ENCODE results near the gene LYPLAL1. TPM values are rescaled to one million over a fixed set of nuclear protein-coding genes. Genes with fewer than 3 reads are reported as not detected.

LYPLAL1 gene
- total and polyA plus RNA-seq, 2 of the 8 experiments (the other 6 are each of a cell fraction or from before 2014, with no cell fraction given), result 6.3 to 23.8 TPM

DNA sequence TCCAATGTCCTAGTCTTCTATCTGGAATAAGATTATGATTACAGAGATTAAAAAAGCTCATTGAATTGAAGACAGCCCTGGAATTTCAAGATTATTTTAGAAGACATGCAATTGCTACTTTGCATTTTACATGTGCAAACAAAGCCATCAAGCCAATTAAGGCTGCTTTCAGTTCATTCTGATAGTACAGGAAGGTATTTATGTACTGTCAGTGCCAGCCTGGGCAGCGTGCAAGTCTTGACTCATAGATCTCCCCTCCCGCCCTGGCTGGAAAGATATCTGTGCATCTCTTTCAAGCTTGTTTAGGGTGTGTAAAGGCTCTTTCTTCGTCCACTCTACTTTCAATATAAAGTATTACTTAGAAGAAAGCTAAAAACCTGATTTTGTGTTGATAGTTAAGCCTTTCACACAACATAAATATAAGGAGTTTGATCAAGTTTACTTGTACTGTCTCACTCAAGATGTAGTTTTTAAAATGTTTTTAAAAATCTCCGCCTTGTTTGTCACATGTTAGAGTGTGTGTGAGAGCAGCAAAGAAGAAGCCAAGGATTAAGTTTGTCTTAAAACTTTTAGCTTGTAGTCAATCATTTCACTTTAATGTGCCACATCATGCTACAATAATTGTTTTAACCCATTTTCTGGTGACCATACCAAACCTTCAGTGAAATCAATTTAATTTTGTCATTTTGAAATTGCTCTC is 13.6 kb upstream of the LYPLAL1 start:
- H3K79me1 ChIP-seq (ENCODE audit: low read depth, low read length), result no peaks in the 10 kb centered on the region
- H3K36me3 ChIP-seq (ENCODE audit: control insufficient read depth in 2 of 4, insufficient read depth in 4 of 4, low read length in 3 of 4), result no peaks in the 10 kb centered on the region
- no peak overlapping the region for H2BK5ac ChIP-seq (ENCODE audit: low read depth, low read length)
- no peaks in the 10 kb centered on the region for H3K27me3 ChIP-seq (replicated peaks in 1 of 4; ENCODE audit: control insufficient read depth in 3 of 4, extremely low read depth in 1 of 4, insufficient read depth in 3 of 4, low read length in 3 of 4)
- no peak overlapping the region for H3K4ac ChIP-seq (replicated peaks; ENCODE audit: insufficient read length, low read depth, low read length)
- H2BK12ac ChIP-seq (ENCODE audit: low read depth, low read length), result no peak overlapping the region
- FAIRE-seq (no peak), DNase-seq (ENCODE audit: low read depth in 1 of 2, low spot score in 2 of 2) (no peak)
- H3K4me2 ChIP-seq (ENCODE audit: insufficient read depth in 1 of 2, low read depth in 2 of 2, low read length in 2 of 2), result no peak overlapping the region
- H3K79me2 ChIP-seq (ENCODE audit: control insufficient read depth in 1 of 2, insufficient read depth in 2 of 2, low read length in 2 of 2), result no peaks in the 10 kb centered on the region
- H3K23ac ChIP-seq (ENCODE audit: insufficient read length), result no peak overlapping the region
- no peak overlapping the region for H4K8ac ChIP-seq (ENCODE audit: extremely low read depth, insufficient read depth, low read length)
- POLR2A ChIA-PET (ENCODE audit: partially characterized antibody), result interaction anchor here (1.2 kb wide), 1 partner anchor 9 kb away, joined by 3 read pairs; no protein-coding TSS in a partner anchor
- no peaks in the 10 kb centered on the region for H3K4me1 ChIP-seq (replicated peaks in 1 of 4; ENCODE audit: control insufficient read depth in 3 of 4, insufficient read depth in 4 of 4, low read length in 3 of 4)
- H2BK20ac ChIP-seq (ENCODE audit: low read length), result no peak overlapping the region
- no peak overlapping the region for H3K27ac ChIP-seq (ENCODE audit: low read depth, low read length)
- H4K5ac ChIP-seq (ENCODE audit: insufficient read length, low read depth, low read length), result no peak overlapping the region
- no peak overlapping the region for H2AFZ ChIP-seq (ENCODE audit: low read length)
- no peak overlapping the region for H3K18ac ChIP-seq (ENCODE audit: extremely low read depth, low read length)
- no peak overlapping the region for H3K56ac ChIP-seq (replicated peaks; ENCODE audit: insufficient read length, low read depth, low read length)
- TF ChIP-seq CEBPB (IDR thresholded peaks at IDR 0.05; ENCODE audit: low read depth, low read length) (no peak), SIX5 (IDR thresholded peaks at IDR 0.05; ENCODE audit: low read depth, low read length) (no peak), PHF8 (conservative IDR thresholded peaks at IDR 0.05; ENCODE audit: low read depth, low read length) (no peak), JUND (IDR thresholded peaks at IDR 0.05; ENCODE audit: low read length) (no peak), YY1 (IDR thresholded peaks at IDR 0.05; ENCODE audit: low read depth, low read length) (no peak), POLR2A (IDR thresholded peaks at IDR 0.05; ENCODE audit: control extremely low read depth in 1 of 2, low read depth in 2 of 2, low read length in 2 of 2) (no peak), SP2 (IDR thresholded peaks at IDR 0.05; ENCODE audit: low read length) (no peak), TAF1 (IDR thresholded peaks at IDR 0.05; ENCODE audit: low read depth, low read length) (no peak), GTF2F1 (IDR thresholded peaks at IDR 0.05; ENCODE audit: borderline replicate concordance, low read depth, low read length) (no peak), TBP (IDR thresholded peaks at IDR 0.05; ENCODE audit: low read depth, low read length) (no peak), SAP30 (IDR thresholded peaks at IDR 0.05; ENCODE audit: insufficient read depth, insufficient replicate concordance, low read length) (no peak)
- no peaks in the 10 kb centered on the region for H3K23me2 ChIP-seq (ENCODE audit: low read depth, low read length)
- H2AK5ac ChIP-seq (ENCODE audit: low read depth, low read length), result no peak overlapping the region
- 86% methylated on average over 4 of the region's 4 CpGs; no CpG with 5 or more reads in 1 of the 2 experiments for WGBS, 2 experiments (ENCODE audit: extremely low coverage in 1 of 2, insufficient coverage in 1 of 2, insufficient read length in 1 of 2, insufficient replicate concordance in 2 of 2, low coverage in 1 of 2, low lambda C conversion rate in 2 of 2, missing lambda C conversion rate in 1 of 2)
- H4K91ac ChIP-seq (replicated peaks; ENCODE audit: insufficient read length, low read length), result no peak overlapping the region
- H3K9ac ChIP-seq (replicated peaks in 1 of 4; ENCODE audit: extremely low read depth in 1 of 4, low read depth in 3 of 4, low read length in 3 of 4), result no peak overlapping the region
- H4K20me1 ChIP-seq (replicated peaks in 1 of 2; ENCODE audit: control insufficient read depth in 1 of 2, insufficient read depth in 2 of 2, low read length in 2 of 2), result no peaks in the 10 kb centered on the region
- no peak overlapping the region for H3K14ac ChIP-seq (ENCODE audit: insufficient read length)
- H3K4me3 ChIP-seq (ENCODE audit: extremely low read depth in 1 of 4, insufficient read depth in 2 of 4, low read depth in 3 of 4, low read length in 4 of 4), result no peak overlapping the region
- H2BK120ac ChIP-seq (replicated peaks; ENCODE audit: low read depth, low read length), result no peak overlapping the region
- no peaks in the 10 kb centered on the region for H3K9me3 ChIP-seq (ENCODE audit: insufficient read depth in 2 of 2, low read depth in 1 of 2, low read length in 1 of 2)
- H2BK15ac ChIP-seq (ENCODE audit: low read length), result no peak overlapping the region
- CTCF ChIA-PET (ENCODE audit: partially characterized antibody), result interaction anchor here (0.8 to 1.2 kb wide), 2 partner anchors 9 to 822 kb away, joined by 3 to 4 read pairs; no protein-coding TSS in a partner anchor

Measured in H1 (cell line).